GM12874 (cell line): ENCODE data around the gene NSUN2.

ENCODE experiments used
- CTCF ChIP-seq: IDR thresholded peaks from 2 replicates; pipeline ENCODE4 v1.5.1; 2011; ENCODE audit warnings: low read depth, mild to moderate bottlenecking, control low read depth, low read length, moderate library complexity; ENCODE audit not compliant: insufficient read depth

The NSUN2 gene

DNA sequence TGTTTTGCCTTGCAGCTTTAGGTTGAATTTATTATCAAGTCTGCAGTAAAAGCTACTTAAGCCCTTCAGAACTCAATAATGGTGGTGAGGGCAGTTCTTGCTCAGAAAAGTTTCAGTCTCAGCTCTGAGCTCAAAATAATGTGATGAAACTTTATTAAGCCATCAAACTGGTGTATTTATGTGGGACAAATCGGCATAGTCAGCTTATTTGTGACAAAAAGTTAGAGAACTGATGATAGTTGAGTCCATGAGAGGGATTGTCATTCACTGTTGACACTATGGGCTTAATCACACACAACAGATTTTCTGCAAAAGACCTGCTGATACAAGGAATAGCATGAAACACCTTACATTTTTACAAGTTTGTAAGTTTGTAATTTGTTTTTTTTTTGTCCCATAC, 9.8 kb upstream of the NSUN2 start:
- no peak for TF ChIP-seq CTCF

DNA sequence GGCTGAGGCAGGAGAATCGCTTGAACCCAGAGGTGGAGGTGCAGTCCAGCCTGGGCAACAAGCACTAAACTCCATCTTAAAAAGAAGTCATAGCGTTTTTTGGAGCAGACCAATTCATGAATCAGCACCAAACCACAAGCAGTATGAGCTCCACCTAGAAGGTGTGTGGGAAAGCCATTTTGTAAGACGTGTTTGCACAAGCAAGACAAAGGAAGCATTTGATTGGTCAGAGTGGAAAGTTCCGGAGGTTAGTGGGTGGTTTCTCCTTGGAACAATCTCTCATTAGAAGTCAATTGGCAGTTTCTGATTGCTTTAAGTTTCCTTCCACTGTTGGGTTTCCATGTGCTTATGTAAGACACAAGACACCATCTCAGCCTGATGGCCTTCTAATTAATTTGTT, 5.4 kb upstream of the NSUN2 start:
- TF ChIP-seq CTCF = no peak

DNA sequence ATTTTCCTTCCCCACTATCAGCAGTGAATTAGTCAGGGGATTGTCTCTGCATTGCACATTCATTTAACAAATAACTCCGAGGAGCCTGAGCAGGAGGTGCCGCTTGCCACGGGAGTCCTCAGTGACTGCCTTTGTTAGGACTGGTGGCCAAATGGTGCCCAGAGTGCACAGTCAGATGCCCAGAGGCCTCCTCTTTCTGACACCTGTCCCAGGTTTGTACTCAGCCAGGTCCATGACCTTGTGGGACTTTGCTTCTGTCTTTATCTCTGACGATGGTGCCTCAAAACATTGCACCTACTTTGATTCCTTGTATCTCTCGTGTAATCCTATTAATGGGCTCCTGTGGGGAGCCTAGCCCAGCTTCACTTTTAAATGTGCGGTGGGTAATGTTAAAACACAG, 4.7 kb upstream of the NSUN2 start:
- no peak for TF ChIP-seq CTCF

- TF ChIP-seq CTCF = no peak
These were observed 4.2 kb upstream of the NSUN2 start for GRCh38 chr5:6637022-6637421.

DNA sequence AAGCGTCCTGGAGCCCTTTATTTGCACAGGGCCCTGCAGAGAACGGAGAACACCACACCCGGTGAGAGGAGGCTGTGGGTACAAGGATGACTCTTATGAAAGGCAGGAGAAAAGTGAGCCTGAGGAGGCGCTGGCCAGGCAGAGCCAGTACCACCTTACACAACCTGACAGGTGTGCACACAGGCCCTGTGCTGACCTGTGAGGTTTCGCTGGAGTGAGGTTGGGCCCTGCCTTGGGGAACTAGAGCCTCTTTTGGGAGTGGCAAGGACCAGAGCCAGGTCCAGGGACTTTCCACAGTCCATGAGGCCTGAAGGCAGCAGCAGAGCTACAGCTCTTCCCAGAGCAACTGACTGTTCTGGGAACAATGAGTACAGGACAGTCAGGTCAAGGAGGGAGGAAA, 3.4 kb upstream of the NSUN2 start:
- no peak for TF ChIP-seq CTCF

GRCh38 chr5:6634788-6635430, 2.1 kb upstream of the NSUN2 start:
- TF ChIP-seq CTCF = no peak

DNA sequence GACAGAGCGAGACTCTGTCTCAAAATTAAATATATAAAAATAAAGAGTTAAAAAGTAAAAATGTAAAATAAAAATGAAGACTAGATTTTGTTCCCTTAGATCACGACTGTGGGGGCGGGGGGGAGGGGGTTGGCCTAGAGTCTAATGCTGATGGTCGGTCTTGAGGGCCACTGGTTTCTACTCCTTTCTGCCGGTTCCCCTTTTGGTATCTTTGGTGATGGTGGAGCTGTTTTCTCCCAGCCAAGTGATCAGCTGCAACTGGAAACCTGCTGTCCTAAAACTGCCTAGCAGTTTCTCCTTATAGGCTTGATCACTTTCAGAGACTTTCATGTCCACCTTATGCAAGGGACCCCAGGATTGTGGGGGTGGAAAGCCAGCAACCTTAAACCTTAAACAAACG, 1.5 kb upstream of the NSUN2 start:
- no peak for TF ChIP-seq CTCF
